ENCODE results near the gene PTMA.

Gene PTMA

DNA sequence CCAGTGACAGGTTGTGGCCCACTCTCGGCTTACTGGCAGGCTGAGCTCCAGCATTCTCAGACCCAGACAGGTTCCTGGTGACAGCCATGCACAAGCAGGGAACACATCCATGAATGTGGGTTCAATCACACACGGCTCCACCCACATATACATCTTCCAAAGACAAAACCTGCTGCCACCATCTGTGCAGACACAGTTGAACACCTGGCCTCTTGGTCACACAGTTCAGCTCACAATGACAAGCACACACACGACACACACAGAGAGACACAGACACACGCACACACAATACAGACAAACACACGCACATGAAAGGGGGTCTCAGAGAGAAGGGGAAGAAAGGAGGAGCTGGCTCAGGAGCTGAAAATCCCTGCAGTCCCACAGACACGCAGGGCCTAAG lies 32.1 kb upstream of the PTMA start:
- no peak for DNase-seq

DNA sequence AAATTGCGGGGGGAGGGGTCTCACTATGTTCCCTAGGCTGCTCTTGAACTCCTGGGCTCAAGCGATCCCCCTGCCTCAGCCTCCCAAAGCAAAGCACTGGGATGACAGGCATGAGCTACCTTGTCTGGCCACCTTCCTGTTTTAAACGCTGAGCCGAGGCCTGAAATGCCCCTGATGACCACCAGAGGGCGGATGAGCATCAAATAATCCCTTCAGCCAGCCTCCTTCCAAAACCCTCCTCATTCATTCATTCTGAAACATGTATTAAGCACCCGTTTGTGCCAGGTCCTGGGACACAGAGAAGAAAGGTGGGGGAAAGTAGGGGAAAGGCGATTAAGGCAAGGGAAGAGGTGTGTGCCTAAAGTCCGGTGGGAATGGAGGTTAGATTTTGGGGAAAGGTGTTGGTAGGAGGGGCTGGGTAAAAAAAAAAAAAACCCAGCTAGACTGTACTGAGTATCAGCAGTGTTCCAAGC lies 30.7 kb upstream of the PTMA start:
- peak; percentile 89 to 93 for DNase-seq

DNA sequence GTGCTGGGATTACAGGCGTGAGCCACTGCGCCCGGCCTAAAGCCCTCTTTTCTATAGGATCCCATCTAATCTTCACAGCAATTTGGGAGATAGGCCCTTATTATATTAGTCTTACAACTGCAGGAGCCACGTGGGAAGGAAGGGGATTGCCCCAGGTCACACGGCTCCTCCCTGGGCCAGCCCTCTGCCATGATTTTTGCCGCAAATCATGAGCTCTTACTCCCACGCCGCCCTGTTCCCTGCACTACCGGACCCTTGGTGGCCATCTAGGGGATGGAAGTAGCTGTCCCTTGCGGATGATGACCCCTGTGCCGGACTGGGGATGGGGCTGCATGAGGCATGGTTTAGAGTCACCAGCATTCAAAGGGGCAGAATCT lies 28.4 kb upstream of the PTMA start:
- DNase-seq = peak in 1 of 2 donors; percentile 74

DNA sequence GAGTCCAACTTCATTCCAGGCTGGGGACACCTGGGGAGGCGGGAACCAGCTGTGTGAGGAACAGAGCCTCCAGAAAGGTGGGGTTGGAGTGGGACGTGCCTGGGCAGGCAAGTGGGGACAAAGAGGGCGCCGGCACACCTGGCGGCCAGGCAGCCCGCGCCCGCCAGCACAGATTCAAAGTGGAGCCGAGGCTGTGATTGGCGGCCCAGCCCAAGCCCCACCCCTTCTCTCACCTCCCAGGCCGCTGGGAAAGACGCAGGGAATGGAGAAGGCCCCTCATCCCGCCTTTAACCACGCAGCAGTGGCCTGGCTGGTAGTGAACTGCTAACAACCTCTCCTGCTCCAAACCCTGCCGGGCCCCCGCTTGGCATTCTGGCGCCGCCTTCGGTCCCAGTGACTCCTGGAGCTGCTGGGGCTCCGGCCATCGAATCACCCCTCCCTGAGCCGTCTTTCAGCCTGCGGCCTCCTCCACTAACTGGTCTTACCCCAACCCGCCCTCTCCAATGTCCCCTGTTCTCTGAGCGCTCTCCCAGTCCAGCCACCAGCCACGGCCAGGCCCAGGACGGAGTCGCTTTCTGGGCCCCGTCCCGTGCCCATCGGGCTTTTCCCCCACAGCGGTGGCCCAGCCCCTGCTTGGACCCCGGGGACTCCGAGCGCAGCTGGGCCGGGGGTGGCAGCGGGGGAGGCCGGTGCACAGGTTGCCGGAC lies 27.9 kb upstream of the PTMA start:
- no peak for DNase-seq

DNA sequence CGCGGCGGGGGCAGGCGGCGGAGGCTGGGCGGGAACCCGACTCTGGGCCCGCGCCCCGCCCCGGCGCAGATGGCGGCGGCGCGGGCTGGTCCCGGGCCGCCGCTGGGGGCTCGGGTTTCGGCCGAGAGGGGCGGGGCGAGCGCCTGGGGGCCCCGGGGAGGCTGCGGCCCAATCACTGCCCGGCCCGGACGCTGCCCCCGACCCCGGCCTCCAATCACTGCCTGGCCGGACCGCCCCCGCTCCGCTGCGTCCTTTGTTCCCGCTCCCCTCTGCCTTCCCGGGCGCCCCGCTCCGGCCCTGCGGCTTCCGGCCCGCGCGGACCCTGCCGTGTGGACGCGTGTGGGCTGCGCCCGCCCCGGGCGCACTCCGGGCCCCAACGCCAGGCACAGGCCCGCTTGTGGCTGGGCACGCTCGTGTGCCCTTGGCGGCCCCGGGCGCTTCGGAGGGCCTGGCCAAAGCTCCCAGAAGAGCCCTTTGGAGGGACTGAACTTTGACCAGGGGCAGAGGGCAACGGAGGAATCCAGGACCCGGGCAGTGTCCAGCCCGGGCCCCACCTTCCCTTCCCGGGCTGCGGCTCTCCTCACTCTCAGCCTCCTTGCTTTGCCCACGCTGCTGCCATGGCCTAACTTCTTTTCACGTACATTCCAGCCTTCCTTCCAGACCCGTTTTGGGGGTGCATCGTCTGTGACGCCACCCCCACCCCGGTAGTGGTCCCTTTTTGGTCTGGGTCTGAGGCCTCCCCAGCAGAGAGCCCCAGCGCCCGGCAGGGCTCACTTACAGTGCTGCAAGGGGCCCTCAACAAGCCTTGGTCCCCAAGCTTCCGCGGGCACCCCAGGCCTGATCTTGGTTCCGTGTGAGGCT lies 27.1 kb upstream of the PTMA start:
- peak; percentile 50 to 69 for DNase-seq

DNA sequence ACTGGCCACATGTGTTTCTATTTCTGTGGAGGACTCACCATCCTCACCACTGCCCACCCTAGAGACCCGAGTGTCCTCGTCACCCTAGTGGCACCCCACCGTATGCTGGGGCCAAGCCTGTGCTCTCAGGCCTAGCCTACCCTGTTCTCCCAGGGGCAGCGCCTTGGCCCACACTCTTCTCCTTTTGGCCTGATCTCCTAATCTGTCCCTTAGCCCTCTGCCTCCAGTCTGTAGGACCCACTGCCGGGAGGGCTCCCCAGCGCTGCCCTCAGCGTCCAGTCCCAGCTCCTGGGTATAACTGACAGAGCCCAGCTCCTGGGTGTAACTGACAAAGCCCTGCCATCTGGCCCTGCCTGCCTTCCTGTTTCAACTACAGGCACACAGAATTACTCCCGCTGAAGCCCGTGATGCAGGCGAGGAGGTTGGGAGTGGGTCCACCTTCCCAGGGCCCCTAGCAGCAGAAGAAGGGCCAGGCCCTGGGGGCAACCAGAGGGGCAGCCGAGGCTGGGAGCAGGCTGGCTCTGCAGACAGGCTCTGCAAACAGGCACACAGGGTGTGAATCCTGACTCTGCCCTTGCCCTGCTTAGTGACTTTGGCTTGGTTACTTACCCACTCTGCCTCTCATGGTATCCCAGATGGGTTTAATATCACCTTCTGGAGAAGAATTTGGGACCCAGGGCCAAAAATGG lies 25.6 kb upstream of the PTMA start:
- no peak for DNase-seq

DNA sequence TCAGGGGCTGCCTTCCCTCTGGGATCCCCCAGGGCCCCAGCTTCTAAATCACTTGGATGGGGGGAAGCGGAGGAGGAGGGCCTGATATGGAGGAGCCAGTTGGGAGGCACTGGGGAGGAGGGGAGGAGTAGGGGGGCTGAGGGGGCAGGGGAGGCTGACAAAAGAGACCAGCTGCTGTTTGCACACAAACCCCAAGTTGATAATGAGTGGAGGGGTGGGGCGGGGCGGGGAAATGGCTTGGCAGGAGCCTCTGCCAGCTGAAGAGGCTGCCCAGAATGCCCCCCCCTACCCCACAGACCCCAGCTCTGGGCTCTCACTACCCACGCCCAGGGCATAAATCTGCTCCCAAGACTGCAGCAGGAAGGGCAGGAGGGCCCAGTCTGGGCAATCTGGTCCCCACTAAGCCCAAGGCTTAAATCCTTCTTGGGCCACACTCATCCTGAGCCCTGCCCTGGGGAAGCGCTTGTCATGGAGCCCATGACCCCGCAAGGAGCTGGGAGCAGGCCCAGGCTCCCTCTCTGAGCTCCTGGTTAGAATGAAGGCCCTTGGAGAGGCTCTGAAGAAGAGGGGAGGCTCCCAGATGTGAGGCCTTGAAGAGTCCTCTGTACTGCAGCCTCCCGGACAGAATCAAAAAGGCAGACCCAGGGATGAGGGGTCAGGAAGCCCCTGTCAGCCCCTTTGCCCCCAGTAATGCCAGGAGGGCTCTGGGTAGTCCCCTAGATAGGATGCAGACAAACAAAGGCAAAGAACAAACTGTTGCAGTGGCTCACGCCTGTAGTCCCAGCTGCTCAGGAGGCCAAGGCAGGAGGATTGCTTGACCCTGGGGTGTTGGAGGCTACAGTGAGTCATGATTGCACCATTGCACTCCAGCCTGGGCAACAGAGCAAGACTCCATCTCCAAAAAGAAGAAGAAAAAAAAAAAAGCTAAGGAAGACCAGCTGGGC lies 24.8 kb upstream of the PTMA start:
- DNase-seq = no peak

DNA sequence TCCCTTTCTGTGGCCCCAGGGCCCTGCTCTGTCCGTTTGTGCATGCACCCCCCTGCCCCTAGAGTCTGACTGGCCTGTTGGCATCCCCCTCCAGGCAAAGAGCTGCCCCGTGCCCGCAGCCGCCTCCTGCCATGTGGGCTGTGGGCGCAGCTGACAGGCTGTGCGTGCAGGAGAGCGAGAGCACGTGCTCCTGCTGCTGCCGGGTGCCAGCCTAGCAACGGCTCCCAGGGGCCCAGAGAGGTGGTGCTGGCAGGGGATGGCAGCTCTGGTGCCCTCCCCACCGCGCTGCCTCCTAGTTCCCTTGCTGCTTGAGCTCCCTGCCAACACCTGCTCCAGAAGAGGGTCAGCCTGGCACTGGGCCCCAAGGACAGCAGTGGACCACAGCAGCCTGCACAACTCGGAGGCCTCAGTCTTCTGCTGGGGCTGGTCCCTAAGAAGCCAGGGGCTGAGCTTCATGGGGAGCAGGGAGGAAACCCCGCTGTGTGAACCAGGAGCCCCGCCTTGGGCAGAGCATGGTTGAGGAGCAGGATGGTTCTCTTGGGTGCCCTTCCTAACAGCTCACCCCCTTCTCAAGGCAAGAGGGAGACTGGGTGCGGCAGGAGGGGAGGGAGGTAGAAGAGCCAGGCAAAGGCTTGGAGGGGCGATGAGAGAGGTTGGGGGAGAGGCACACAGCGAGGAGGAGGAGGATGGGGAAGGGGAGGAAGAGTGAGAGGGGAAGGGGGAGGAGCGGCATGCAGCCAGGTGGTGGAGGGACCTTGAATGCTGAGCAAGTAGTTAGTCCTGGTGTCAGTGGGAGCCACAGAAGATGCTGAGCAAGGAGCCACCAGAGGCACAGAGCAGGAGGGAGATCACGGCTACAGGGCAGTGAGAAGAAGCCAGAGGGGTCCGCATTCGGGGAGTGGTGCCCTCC lies 23.8 kb upstream of the PTMA start:
- DNase-seq = no peak

DNA sequence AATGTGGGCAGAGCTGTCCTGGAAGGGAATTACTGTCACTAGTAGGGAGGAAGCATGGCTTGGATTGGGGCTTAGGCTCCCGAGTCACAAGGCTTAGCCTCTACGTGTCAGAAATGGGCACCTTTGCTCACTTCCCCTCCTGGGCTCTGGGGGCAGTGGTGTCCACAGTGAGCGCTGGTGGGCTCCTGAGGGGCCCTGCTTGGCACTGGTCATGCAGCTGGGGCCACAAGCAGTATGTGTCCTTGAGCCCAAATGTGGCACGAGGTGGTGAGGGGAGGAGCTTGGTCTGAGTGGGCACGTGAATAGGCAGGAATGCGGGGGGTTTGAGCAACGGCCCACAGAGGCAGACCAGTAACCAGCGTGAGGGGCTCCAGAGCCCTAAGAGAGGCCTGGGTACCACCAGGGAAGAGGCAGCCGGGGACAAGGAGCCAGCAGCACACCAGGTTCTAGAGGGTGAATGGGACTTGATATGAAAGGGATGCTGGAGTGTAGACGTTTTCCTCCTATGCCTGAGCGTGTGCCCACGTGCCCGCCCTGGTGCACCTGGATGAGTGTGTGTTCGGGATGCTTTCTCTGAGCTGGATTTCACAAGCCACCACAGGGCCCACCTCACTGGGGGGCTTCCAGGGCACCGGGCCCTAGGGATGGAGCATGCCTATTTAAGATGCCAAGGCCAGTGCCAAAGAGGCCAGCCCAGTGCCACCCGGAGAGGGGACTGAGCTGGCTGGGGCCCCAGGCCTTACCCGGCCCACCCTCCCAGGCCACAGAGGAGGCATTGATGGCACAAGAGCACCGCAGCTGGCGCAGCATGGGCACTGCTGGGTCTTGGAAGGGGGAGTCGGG lies 22.8 kb upstream of the PTMA start:
- DNase-seq = peak in 1 of 2 donors; percentile 20

DNA sequence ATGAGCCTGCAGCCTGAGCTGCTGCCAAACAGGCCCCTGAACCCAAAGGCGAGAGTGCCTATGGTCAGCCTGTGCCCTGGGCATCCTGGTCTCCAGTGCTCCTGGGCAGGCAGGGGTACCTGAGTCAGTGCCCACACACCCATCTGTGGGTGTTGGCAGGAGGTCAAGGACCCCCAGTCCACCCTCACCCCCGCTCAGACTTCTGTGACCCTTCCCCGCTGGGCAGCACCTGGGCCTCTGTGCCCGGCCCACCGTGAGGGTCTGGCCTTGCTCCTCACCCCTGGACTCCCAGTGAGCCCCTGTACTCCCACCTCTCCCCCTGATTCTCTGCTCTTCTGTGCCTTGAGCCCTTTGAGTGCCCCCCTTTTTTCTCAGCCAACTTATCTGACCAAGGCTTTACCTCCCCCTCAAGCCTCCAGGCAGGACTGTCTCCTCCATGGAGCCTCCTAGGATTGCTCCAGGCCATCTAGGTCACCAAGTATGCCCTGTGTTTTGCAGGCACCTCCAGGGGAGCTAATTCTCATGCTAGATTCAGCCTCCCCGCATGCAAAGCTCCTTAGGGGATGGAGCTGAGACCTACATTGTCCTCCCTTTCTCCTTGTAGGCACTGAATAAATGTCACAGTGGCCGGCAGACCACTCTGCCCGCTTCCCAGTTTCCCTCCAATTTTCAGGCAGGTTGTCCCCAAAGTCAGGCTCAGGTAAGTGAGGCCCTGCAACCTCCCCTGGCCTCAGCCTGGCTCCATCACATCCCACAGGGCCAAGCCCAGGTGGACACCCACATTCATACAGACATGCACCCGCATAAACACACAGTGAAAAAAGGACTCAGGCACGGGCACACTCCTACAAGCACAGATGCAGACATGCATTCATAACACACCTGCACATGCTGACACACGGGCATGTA lies 21.9 kb upstream of the PTMA start:
- DNase-seq = no peak

DNA sequence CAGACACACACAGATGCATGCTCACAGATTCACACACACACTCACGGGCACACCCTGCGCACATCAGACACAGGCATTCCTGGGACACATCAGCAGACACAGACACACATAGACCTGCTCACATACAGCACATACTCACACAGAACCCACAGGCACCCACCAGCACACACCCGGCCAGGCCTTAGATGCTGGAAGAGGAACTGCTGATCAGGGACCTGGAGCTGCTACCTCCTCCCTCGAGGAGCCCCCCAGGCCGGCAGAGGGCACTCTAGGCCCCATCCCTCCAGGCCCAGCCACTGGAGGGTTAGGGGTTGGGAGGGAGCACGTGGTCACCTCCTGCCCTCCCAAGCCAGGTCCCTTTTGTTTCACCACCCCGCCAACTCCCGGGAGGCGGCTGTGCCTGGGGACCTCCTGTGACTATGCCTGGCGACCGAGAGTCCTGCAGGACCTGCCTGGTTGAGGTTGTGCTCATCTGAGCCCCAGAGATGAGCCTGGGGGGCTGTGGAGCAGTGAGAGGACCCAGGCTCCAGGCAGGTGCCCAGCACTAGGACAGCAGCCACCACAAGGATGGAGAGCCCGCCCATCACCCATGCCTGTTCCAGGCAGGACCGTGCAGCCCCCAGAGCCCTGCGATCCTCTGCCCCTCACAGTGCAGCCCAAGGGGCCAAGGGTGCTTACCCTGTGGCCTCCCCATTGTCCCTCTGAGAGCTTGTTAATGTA lies 21.0 kb upstream of the PTMA start:
- DNase-seq = peak; percentile 58 to 74

DNA sequence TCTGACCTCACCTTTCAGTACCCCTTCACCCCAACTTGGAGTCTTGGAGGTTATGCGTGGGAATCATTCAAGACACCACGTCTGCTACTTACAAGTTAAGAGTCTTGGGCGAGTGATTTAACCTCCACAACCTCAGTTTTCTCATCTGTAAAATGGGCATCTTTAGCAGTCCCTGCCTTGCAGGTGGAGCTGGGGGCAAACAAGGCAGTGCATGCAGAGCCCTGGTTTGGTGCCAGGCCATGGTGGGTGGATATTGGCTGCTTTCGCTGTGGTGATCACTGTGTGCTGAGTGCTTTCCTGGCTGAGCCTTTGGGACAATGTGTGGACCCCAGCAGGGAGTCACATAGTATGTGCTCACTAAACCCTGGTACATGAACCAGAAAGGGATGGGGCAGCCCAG lies 20.4 kb upstream of the PTMA start:
- DNase-seq = no peak

DNA sequence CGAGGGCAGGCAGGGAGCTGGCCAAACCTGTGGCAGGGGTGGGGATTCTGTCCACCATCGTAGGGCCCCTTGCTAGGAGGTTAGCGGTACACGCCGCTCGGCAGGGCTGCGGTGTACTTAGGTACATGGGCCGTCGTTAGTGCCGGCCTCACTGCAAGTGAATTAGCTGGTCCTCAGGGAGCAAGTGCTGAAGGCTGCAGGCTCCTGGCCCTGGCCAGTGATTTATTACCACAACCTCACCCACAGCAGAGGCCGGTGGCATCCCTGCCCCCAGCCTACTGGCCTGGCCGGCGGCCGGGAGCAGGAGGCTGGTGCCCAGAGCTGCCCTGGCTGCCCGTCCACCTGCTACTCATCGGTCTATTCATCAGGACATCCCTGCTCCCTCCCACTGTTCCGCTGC lies 19.6 kb upstream of the PTMA start:
- no peak for DNase-seq

DNA sequence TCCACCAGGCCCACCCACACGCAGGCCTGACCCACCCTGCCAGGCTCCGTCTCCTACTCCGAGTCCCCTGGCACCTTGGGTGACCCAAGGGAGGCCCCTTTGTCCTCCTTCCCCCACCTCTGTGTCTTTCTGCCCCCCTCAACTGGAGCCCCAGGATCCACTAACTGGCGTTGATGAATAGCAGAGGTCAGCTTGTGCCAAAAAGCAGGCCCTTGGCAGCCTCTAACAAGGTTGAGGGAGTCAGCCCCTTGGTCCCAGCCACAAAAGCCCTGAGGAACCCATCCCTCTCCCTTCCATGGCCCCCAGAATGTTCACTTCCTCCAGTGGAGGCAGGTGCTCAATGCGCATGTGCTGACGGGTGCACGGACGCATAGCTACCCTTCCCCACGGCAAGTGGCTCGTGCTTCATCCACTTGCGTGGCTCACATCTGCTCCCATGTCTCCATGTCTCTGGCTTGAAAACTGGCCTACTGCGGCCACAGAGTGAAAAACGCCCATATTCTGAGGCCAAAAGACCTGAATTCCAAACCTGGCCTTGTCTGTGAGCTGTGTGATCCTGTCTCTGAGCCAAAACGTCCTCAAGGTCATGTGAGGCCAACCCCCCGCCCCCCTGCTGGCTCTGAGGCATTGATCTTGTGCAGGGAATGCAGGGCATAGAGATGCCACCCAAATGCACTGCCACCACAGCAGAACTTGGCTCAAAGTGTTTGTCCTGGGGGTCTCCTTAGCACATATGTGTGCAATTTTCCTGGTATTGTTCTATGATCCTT lies 19.0 kb upstream of the PTMA start:
- no peak for DNase-seq

DNA sequence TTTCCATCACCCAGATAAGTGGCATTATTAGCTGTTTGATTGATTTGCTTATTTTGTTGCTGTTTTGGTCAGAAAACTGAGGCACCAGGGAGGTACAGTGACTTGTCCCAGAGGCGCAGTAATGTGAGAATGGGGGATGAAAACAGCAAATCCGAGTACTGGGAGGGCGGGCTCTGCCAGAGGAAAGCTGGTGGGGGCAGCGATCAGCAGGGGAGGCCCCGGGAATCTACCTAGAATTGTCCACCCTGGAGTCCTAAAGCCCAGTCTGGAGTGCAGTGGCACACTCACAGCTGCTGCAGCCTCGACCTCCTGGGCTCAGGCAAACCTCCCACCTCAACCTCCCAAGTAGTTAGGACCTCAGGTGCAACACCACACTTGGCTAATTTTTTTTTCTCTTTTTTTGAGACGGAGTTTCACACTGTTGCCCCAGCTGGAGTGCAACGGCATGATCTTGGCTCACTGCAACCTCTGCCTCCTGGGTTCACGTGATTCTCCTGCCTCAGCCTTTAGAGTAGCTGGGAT lies 17.0 kb upstream of the PTMA start:
- DNase-seq = no peak

DNA sequence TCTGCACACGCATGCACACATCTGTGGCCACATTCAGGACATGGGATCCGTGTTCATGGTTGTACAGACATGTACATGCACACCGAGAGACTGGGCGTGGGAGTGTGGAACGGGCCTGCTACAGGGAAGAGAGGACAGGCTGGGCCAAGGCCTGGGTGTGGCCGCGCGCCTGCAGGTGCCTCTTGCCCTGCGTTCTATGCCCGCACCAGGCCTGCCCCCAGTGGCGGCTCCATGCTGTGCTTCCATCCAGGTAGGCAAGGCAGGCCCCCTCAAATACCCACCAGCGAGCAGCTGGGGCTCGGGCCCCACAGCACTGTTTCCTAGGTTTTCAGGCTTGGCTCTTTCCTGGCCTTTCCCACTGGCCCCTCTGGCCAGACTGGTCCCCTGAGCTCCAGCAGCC lies 15.5 kb upstream of the PTMA start:
- no peak for DNase-seq

DNA sequence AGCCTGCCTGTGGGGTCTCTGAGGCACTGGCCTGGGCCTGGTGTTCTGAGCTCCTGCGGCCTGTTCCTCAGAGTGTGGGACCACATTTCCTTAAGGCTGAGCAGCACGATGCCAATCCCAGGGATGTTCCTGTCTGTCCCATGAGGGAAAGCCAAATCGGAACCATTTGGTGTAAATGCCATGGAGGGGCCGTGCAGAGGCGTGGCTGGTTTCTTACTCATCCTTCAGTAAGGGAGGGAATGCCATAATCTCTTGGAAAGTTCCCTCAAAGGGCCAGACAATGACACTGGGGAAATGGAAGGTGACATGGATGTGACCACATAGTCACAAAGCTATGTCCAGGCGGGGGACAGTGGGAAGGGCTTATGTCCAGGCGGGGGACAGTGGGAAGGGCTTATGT lies 14.4 kb upstream of the PTMA start:
- DNase-seq = no peak

Data from inflammatory macrophage (primary cell).